Right lobe of liver (tissue), 6 donors: ENCODE results near the gene RBM42. TPM values are rescaled to one million over a fixed set of nuclear protein-coding genes. Genes with fewer than 3 reads are reported as not detected.

ENCODE experiments used
- ATAC-seq, 4 donors: fragments of 200-7000 bp; cut with Tn5 transposase; one replicate each; pipeline ENCODE4 v1.9.1; 2020; ENCODE audit warnings: mild to moderate bottlenecking in 4 of 4, moderate library complexity in 4 of 4
- DNase-seq, 3 donors: peaks; one replicate each; pipeline ENCODE4 v3.0.0-alpha.2; 2020
- H3K27ac ChIP-seq, 3 donors: fragments of 200-600 bp; one replicate each; pipeline ENCODE4 v1.8.0; 2022
- H3K27me3 ChIP-seq, 2 donors: fragments of 200-600 bp; one replicate each; pipeline ENCODE4 v1.8.0; 2022
- H3K36me3 ChIP-seq, 4 donors: fragments of 200-600 bp; sonication (generic) in 1 of 4; one replicate each; pipeline versions ENCODE4 v1.5.1 to v1.8.0; 2017 to 2022; ENCODE audit warnings: control low read depth in 1 of 4
- H3K4me1 ChIP-seq, 4 donors: fragments of 200-600 bp; sonication (generic) in 1 of 4; one replicate each; pipeline versions ENCODE4 v1.5.1 to v1.8.0; 2017 to 2022; ENCODE audit warnings: control low read depth in 1 of 4
- H3K4me3 ChIP-seq, 3 donors: fragments of 200-600 bp; one replicate each; pipeline ENCODE4 v1.8.0; 2022
- H3K9me3 ChIP-seq, 4 donors: fragments of 200-600 bp; sonication (generic) in 1 of 4; one replicate each; pipeline versions ENCODE4 v1.5.1 to v1.8.0; 2017 to 2022; ENCODE audit warnings: control low read depth in 1 of 4
- CTCF ChIP-seq, 4 donors: fragments of 200-600 bp in 3 of 4; fragments of 450-650 bp in 1 of 4; IDR thresholded peaks; one replicate each; pipeline versions ENCODE4 v1.5.1 to v1.8.0; 2016 to 2022; ENCODE audit warnings: antibody characterized with exemption in 4 of 4, mild to moderate bottlenecking in 2 of 4
- POLR2A ChIP-seq: fragments of 450-650 bp; IDR thresholded peaks from one replicate; pipeline ENCODE4 v1.6.1; 2017; ENCODE audit warnings: antibody characterized with exemption, mild to moderate bottlenecking
- WGBS: methylation state at CpG from one replicate; pipeline ENCODE4 v1.1.6; 2018; ENCODE audit warnings: low coverage, low lambda C conversion rate; ENCODE audit not compliant: insufficient coverage; ENCODE audit errors: missing lambda C conversion rate; 5-methylcytosine and 5-hydroxymethylcytosine counted together
- intact Hi-C, 2 donors: fragments of 100-400 bp; cut with DNase I; formaldehyde crosslinking; loops; one replicate each; pipeline versions ENCODE4 v1.11.2 to v1.14.1; 2022
- total RNA-seq, 6 experiments: library from RNA; depleted of rRNA in 2 of 6; stranded (reverse); fragments of >200 nt in 2 of 6; fragmentation: NEBNext Ultra II Directional in 3 of 6; extraction: Animal tissue kit (Norgen Biotek cat#: 25700) in 3 of 6; gene quantifications; one replicate each; pipeline versions ENCODE4 v1.1.0 to v1.2.4, GENCODE V29; 2016 to 2023
- donor health status: DM: no; HTN: yes; CAD: no.
- donor health status: DM: no; HTN: no; CAD: no.
- donor health status: DM: no; HTN: no; CAD: no.
- donor health status: DM: no; HTN: yes; CAD: no.
- donor health status: DM: no; HTN: yes; CAD: no.

Gene RBM42
- total RNA-seq, 6 experiments from 2014 or later: 27.8 to 46.5 (median 31.0) TPM

GRCh38 chr19:35633727-35634440 is 5.0 kb downstream of the RBM42 start:
- H3K4me1 ChIP-seq: peaks cover 0 to 6% (median 0%) of the 10 kb centered on the region in 4 donors
- intact Hi-C loops: no loop called here
- 97% methylated on average over 5 of the region's 29 CpGs for WGBS
- ATAC-seq (no peak), DNase-seq (no peak)
- H3K4me3 ChIP-seq: no peak overlapping the region
- H3K27me3 ChIP-seq: no peaks in the 10 kb centered on the region
- H3K9me3 ChIP-seq: no peaks in the 10 kb centered on the region
- no peak overlapping the region for H3K27ac ChIP-seq
- TF ChIP-seq POLR2A: no peak
- no peak for TF ChIP-seq CTCF (IDR thresholded peaks at IDR 0.05)
- peaks cover 8 to 82% (median 25%) of the 10 kb centered on the region in 4 donors for H3K36me3 ChIP-seq

GRCh38 chr19:35636651-35637050 is 7.8 kb downstream of the RBM42 start:
- intact Hi-C loops: no loop called here
- H3K27ac ChIP-seq: no peak overlapping the region
- ATAC-seq: no peak
- no peak for DNase-seq
- peaks cover 0 to 67% (median 19%) of the 10 kb centered on the region in 4 donors for H3K36me3 ChIP-seq
- TF ChIP-seq POLR2A (no peak), CTCF (IDR thresholded peaks at IDR 0.05) (no peak)
- no peaks in the 10 kb centered on the region for H3K9me3 ChIP-seq
- WGBS: 84% methylated on average over 3 of the region's 3 CpGs
- no peaks in the 10 kb centered on the region for H3K27me3 ChIP-seq
- no peak overlapping the region for H3K4me3 ChIP-seq
- no peaks in the 10 kb centered on the region for H3K4me1 ChIP-seq

- no peaks in the 10 kb centered on the region for H3K9me3 ChIP-seq
- intact Hi-C loops: no loop called here
- no peak overlapping the region for H3K27ac ChIP-seq
- H3K4me1 ChIP-seq: no peaks in the 10 kb centered on the region
- DNase-seq (no peak), ATAC-seq (no peak)
- no peak overlapping the region for H3K4me3 ChIP-seq
- no peaks in the 10 kb centered on the region for H3K27me3 ChIP-seq
- 81% methylated on average over 3 of the region's 25 CpGs for WGBS
- TF ChIP-seq CTCF (IDR thresholded peaks at IDR 0.05): no peak
- TF ChIP-seq POLR2A: no peak
- peaks cover 0 to 62% (median 17%) of the 10 kb centered on the region in 4 donors for H3K36me3 ChIP-seq
Observed at GRCh38 chr19:35637165-35637564, 8.3 kb downstream of the RBM42 start.

- Histone ChIP-seq H3K36me3 (peaks cover 0 to 41% (median 7%) of the 10 kb centered on the region in 4 donors), H3K27ac (no peak overlapping the region), H3K9me3 (no peaks in the 10 kb centered on the region), H3K4me1 (no peaks in the 10 kb centered on the region), H3K4me3 (no peak overlapping the region), H3K27me3 (no peaks in the 10 kb centered on the region)
- no peak for ATAC-seq
- WGBS: 71% methylated on average over 4 of the region's 6 CpGs
- no peak for TF ChIP-seq CTCF (IDR thresholded peaks at IDR 0.05)
- no peak for TF ChIP-seq POLR2A
- DNase-seq: no peak
- intact Hi-C loops: no loop called here
Observed at GRCh38 chr19:35639321-35639639, 10.4 kb downstream of the RBM42 start.
